ENCODE data around the gene FMNL2.

DNA sequence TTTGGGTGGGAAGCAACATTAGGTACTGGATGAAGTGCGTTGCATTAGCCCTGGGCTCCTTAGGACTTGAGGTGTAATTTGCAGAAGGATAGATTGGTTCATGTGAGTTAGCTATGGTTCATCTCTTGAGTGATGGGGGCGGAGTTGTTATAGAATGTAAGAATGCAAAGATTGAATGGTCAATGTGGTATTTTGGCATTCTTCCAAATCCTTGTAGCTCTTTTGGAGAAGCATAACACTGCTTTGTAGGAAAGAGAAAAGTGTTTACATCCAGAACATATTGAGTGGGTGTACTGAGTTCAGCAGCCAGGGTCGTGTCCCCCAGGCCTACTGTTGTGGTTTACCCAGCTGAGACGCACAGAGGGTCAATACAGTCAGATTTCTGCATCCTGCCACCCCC is 173.5 kb downstream of the FMNL2 start:
- TF ChIP-seq, protein P1, sequence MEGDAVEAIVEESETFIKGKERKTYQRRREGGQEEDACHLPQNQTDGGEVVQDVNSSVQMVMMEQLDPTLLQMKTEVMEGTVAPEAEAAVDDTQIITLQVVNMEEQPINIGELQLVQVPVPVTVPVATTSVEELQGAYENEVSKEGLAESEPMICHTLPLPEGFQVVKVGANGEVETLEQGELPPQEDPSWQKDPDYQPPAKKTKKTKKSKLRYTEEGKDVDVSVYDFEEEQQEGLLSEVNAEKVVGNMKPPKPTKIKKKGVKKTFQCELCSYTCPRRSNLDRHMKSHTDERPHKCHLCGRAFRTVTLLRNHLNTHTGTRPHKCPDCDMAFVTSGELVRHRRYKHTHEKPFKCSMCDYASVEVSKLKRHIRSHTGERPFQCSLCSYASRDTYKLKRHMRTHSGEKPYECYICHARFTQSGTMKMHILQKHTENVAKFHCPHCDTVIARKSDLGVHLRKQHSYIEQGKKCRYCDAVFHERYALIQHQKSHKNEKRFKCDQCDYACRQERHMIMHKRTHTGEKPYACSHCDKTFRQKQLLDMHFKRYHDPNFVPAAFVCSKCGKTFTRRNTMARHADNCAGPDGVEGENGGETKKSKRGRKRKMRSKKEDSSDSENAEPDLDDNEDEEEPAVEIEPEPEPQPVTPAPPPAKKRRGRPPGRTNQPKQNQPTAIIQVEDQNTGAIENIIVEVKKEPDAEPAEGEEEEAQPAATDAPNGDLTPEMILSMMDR (IDR thresholded peaks at IDR 0.05; ENCODE audit: insufficient read depth, low read depth, low read length) = no peak
- TF ChIP-seq EZH2 (IDR thresholded peaks at IDR 0.05; ENCODE audit: insufficient read depth, low read length) = no peak

Measured in astrocyte (in vitro differentiated cells and primary cell).